Measurements from ENCODE around the gene RALGAPB.
"Not testable (repeated sequence)": the region's sequence is repeated elsewhere in the genome, so short reads cannot be mapped to it uniquely, and the experiment has no call there.

- not testable (repeated sequence) for TF ChIP-seq CTCF, POLR2A (IDR thresholded peaks at IDR 0.05)
These were observed 12.0 kb upstream of the RALGAPB start for GRCh38 chr20:38460631-38461030.
